ENCODE results near the gene AVPR2. TPM values are rescaled to one million over a fixed set of nuclear protein-coding genes. Genes with fewer than 3 reads are reported as not detected.
A peak's percentile ranks its signal among the peaks of the same experiment; 100 is the strongest.

Gene AVPR2
- total RNA-seq, 1 donor from 2014 or later = 0.77 TPM

- Mint-ChIP-seq H3K4me1 (ENCODE audit: unreplicated experiment) (peaks cover 27% of the 10 kb centered on the region), H3K36me3 (ENCODE audit: low read depth, unreplicated experiment) (no peaks in the 10 kb centered on the region), H3K9me3 (ENCODE audit: unreplicated experiment) (no peaks in the 10 kb centered on the region), H3K27ac (ENCODE audit: unreplicated experiment) (peak overlapping the region; percentile 70), H3K4me3 (ENCODE audit: unreplicated experiment) (no peak overlapping the region), H3K27me3 (ENCODE audit: unreplicated experiment) (peaks cover 8% of the 10 kb centered on the region)
- no peak for TF ChIP-seq CTCF (IDR thresholded peaks at IDR 0.05; ENCODE audit: unreplicated experiment)
- no peak for DNase-seq (ENCODE audit: low spot score)
Observed at GRCh38 chrX:153903238-153903980, 1.1 kb upstream of the AVPR2 start.

GRCh38 chrX:153905481-153906095 is 1.1 kb downstream of the AVPR2 start:
- no peak for DNase-seq (ENCODE audit: low spot score)
- Mint-ChIP-seq H3K4me3 (ENCODE audit: unreplicated experiment) (no peak overlapping the region), H3K27ac (ENCODE audit: unreplicated experiment) (no peak overlapping the region), H3K36me3 (ENCODE audit: low read depth, unreplicated experiment) (no peaks in the 10 kb centered on the region), H3K4me1 (ENCODE audit: unreplicated experiment) (peaks cover 26% of the 10 kb centered on the region), H3K9me3 (ENCODE audit: unreplicated experiment) (no peaks in the 10 kb centered on the region), H3K27me3 (ENCODE audit: unreplicated experiment) (peaks cover 7% of the 10 kb centered on the region)
- no peak for TF ChIP-seq CTCF (IDR thresholded peaks at IDR 0.05; ENCODE audit: unreplicated experiment)

- H3K4me1 Mint-ChIP-seq (ENCODE audit: unreplicated experiment) = peaks cover 21% of the 10 kb centered on the region
- TF ChIP-seq CTCF (IDR thresholded peaks at IDR 0.05; ENCODE audit: unreplicated experiment) = no peak
- H3K27me3 Mint-ChIP-seq (ENCODE audit: unreplicated experiment) = peaks cover 5% of the 10 kb centered on the region
- H3K4me3 Mint-ChIP-seq (ENCODE audit: unreplicated experiment) = no peak overlapping the region
- DNase-seq (ENCODE audit: low spot score) = no peak
- H3K9me3 Mint-ChIP-seq (ENCODE audit: unreplicated experiment) = no peaks in the 10 kb centered on the region
- no peak overlapping the region for H3K27ac Mint-ChIP-seq (ENCODE audit: unreplicated experiment)
- H3K36me3 Mint-ChIP-seq (ENCODE audit: low read depth, unreplicated experiment) = no peaks in the 10 kb centered on the region
Observed at GRCh38 chrX:153906126-153906917, 1.8 kb downstream of the AVPR2 start.

- Mint-ChIP-seq H3K9me3 (ENCODE audit: unreplicated experiment) (no peaks in the 10 kb centered on the region), H3K4me3 (ENCODE audit: unreplicated experiment) (no peak overlapping the region), H3K27me3 (ENCODE audit: unreplicated experiment) (peaks cover 5% of the 10 kb centered on the region), H3K27ac (ENCODE audit: unreplicated experiment) (no peak overlapping the region), H3K4me1 (ENCODE audit: unreplicated experiment) (peaks cover 13% of the 10 kb centered on the region), H3K36me3 (ENCODE audit: low read depth, unreplicated experiment) (peaks cover 4% of the 10 kb centered on the region)
- no peak for DNase-seq (ENCODE audit: low spot score)
- no peak for TF ChIP-seq CTCF (IDR thresholded peaks at IDR 0.05; ENCODE audit: unreplicated experiment)
Observed at GRCh38 chrX:153907456-153907855, 3.0 kb downstream of the AVPR2 start.

All from endothelial cell (in vitro differentiated cells).